B cell (primary cell): ENCODE results near the gene SLC10A6. TPM values are rescaled to one million over a fixed set of nuclear protein-coding genes. Genes with fewer than 3 reads are reported as not detected.

Experiments used
- ATAC-seq: fragments of 200-7000 bp; cut with Tn5 transposase; one replicate; pipeline ENCODE4 v1.10.0; 2021; ENCODE audit warnings: low read depth, mild to moderate bottlenecking, moderate number of reproducible peaks, moderate library complexity
- CTCF ChIA-PET: fragments of 350-600 bp; sonication (Branson Sonifier 250); formaldehyde crosslinking; loops from one replicate; lab custom pipeline; 2021; ENCODE audit warnings: antibody characterized with exemption, inconsistent platforms; lab: Charles Lee
- POLR2A ChIA-PET: fragments of 350-600 bp; sonication (Branson Sonifier 250); formaldehyde crosslinking; loops from one replicate; lab custom pipeline; 2021; ENCODE audit warnings: antibody characterized with exemption; lab: Charles Lee
- DNase-seq: peaks from one replicate; pipeline ENCODE4 v3.0.0; 2013
- H2AFZ ChIP-seq: 2 replicates; pipeline ENCODE4 v1.6.1; 2012; ENCODE audit warnings: mild to moderate bottlenecking, low read depth, low read length; ENCODE audit not compliant: insufficient read depth, poor library complexity, severe bottlenecking
- H3K27ac ChIP-seq, 2 donors: 1 replicate in 1 of 2; 2 replicates in 1 of 2; pipeline ENCODE4 v1.5.1; 2012 to 2013; ENCODE audit warnings: low read length in 2 of 2, mild to moderate bottlenecking in 2 of 2, moderate library complexity in 1 of 2
- H3K27me3 ChIP-seq, 4 experiments: fragments of 200-600 bp in 1 of 4; sonication (generic) in 1 of 4; replicated peaks in 1 of 4; 1 replicate in 2 of 4; 2 replicates in 2 of 4; pipeline versions ENCODE4 v1.6.1 to v1.7.0; 2013 to 2016; ENCODE audit warnings: low read length in 3 of 4, mild to moderate bottlenecking in 2 of 4, mixed read lengths in 1 of 4, moderate library complexity in 1 of 4; ENCODE audit not compliant: insufficient read depth in 4 of 4, control insufficient read depth in 3 of 4; ENCODE audit errors: control extremely low read depth in 1 of 4
- H3K36me3 ChIP-seq, 2 experiments: replicated peaks in 1 of 2; 1 replicate in 1 of 2; 2 replicates in 1 of 2; pipeline versions ENCODE4 v1.6.1 to v1.7.1; 2013; ENCODE audit warnings: low read length in 1 of 2; ENCODE audit not compliant: insufficient read depth in 2 of 2, control insufficient read depth in 1 of 2; ENCODE audit errors: control extremely low read depth in 1 of 2, extremely low read depth in 1 of 2
- H3K4me1 ChIP-seq, 2 donors: fragments of 200-600 bp in 1 of 2; sonication (generic) in 1 of 2; 1 replicate in 1 of 2; 2 replicates in 1 of 2; pipeline versions ENCODE4 v1.5.1 to v1.6.1; 2013 to 2017; ENCODE audit warnings: low read length in 2 of 2; ENCODE audit not compliant: control insufficient read depth in 2 of 2, insufficient read depth in 2 of 2
- H3K4me2 ChIP-seq: replicated peaks from 2 replicates; pipeline ENCODE3; 2012; ENCODE audit warnings: mild to moderate bottlenecking, low read depth, low read length; ENCODE audit not compliant: poor library complexity, severe bottlenecking
- H3K4me3 ChIP-seq, 5 experiments: fragments of 200-600 bp in 1 of 5; sonication (generic) in 1 of 5; 1 replicate in 3 of 5; 2 replicates in 2 of 5; pipeline versions ENCODE4 v1.5.1 to v1.7.0; 2011 to 2016; ENCODE audit warnings: low read length in 4 of 5, mild to moderate bottlenecking in 4 of 5, low read depth in 2 of 5, control low read depth in 1 of 5, moderate library complexity in 1 of 5; ENCODE audit not compliant: insufficient read depth in 1 of 5; ENCODE audit errors: control extremely low read depth in 1 of 5, extremely low read depth in 1 of 5
- H3K79me2 ChIP-seq: fragments of 200-600 bp; sonication (generic); one replicate; pipeline ENCODE4 v1.6.0; 2016; ENCODE audit warnings: low read length; ENCODE audit not compliant: control insufficient read depth, insufficient read depth
- H3K9ac ChIP-seq: fragments of 200-600 bp; sonication (generic); 2 replicates; pipeline ENCODE4 v1.6.1; 2017; ENCODE audit warnings: mild to moderate bottlenecking, low read length, moderate library complexity
- H3K9me3 ChIP-seq, 3 donors: one replicate each; pipeline versions ENCODE4 v1.6.1 to v1.7.1; 2013; ENCODE audit warnings: low read length in 2 of 3; ENCODE audit not compliant: control insufficient read depth in 2 of 3, insufficient read depth in 1 of 3; ENCODE audit errors: control extremely low read depth in 1 of 3
- H4K20me1 ChIP-seq: 2 replicates; pipeline ENCODE4 v1.6.0; 2012; ENCODE audit warnings: mild to moderate bottlenecking, low read length; ENCODE audit not compliant: insufficient read depth, control insufficient read depth, poor library complexity, severe bottlenecking
- H3K27ac Mint-ChIP-seq: one replicate; pipeline ENCODE4 v1.8.0; 2021; ENCODE audit warnings: mixed read lengths
- H3K27me3 Mint-ChIP-seq: one replicate; pipeline ENCODE4 v1.8.0; 2021; ENCODE audit warnings: mixed read lengths
- H3K4me1 Mint-ChIP-seq: one replicate; pipeline ENCODE4 v1.8.0; 2021; ENCODE audit warnings: mixed read lengths
- H3K4me3 Mint-ChIP-seq: one replicate; pipeline ENCODE4 v1.8.0; 2021; ENCODE audit warnings: mixed read lengths
- H3K9me3 Mint-ChIP-seq: one replicate; pipeline ENCODE4 v1.8.0; 2022; ENCODE audit warnings: mixed read lengths; ENCODE audit not compliant: insufficient read depth
- CTCF ChIP-seq: fragments of 200-600 bp; IDR thresholded peaks from one replicate; pipeline ENCODE4 v1.8.0; 2022; ENCODE audit warnings: antibody characterized with exemption, mild to moderate bottlenecking
- EZH2 ChIP-seq: IDR thresholded peaks from 2 replicates; pipeline ENCODE4 v1.6.1; 2012; ENCODE audit warnings: borderline replicate concordance, low read depth, mild to moderate bottlenecking, moderate library complexity, low read length; ENCODE audit not compliant: insufficient read depth, poor library complexity, severe bottlenecking
- WGBS: methylation state at CpG from one replicate; pipeline ENCODE4 v1.1.5; 2013; ENCODE audit warnings: missing lambda C conversion rate; ENCODE audit not compliant: insufficient coverage; 5-methylcytosine and 5-hydroxymethylcytosine counted together
- intact Hi-C: fragments of 100-400 bp; cut with micrococcal nuclease; formaldehyde crosslinking; loops from one replicate; pipeline ENCODE4 v1.10.0; 2022
- polyA plus RNA-seq: library from polyadenylated mRNA; depleted of rRNA; stranded (reverse); fragments of >200 nt; gene quantifications from 2 replicates; pipeline ENCODE4 v1.2.3, GENCODE V29; 2012
- total RNA-seq, 2 donors: library from RNA; stranded (reverse); fragments of 120-200 nt in 1 of 2; gene quantifications; 1 replicate in 1 of 2; 2 replicates in 1 of 2; pipeline versions ENCODE4 v1.2.3 to v1.2.4, GENCODE V29; 2013 to 2022

SLC10A6 gene
- total and polyA plus RNA-seq, 2 donors (not counting 1 experiment from before 2014, with no cell fraction given) = not detected

GRCh38 chr4:86834901-86835300, 14.3 kb downstream of the SLC10A6 start:
- Mint-ChIP-seq H3K27ac (no peak overlapping the region), H3K4me1 (no peaks in the 10 kb centered on the region), H3K27me3 (peaks cover 3% of the 10 kb centered on the region), H3K9me3 (no peaks in the 10 kb centered on the region), H3K4me3 (no peak overlapping the region)
- Histone ChIP-seq H3K9me3 (no peaks in the 10 kb centered on the region), H3K27ac (no peak overlapping the region), H3K4me1 (no peaks in the 10 kb centered on the region), H2AFZ (no peak overlapping the region), H3K79me2 (no peaks in the 10 kb centered on the region), H4K20me1 (no peaks in the 10 kb centered on the region), H3K4me3 (no peak overlapping the region), H3K36me3 (no peaks in the 10 kb centered on the region), H3K27me3 (no peaks in the 10 kb centered on the region), H3K4me2 (no peak overlapping the region), H3K9ac (no peak overlapping the region)
- CTCF ChIA-PET = no interaction called here
- TF ChIP-seq CTCF = no peak
- no peak for TF ChIP-seq EZH2
- no peak for ATAC-seq
- DNase-seq = no peak
- POLR2A ChIA-PET = no interaction called here
- intact Hi-C loops = no loop called here
- WGBS = 60% methylated on average over 1 of the region's 3 CpGs

DNA sequence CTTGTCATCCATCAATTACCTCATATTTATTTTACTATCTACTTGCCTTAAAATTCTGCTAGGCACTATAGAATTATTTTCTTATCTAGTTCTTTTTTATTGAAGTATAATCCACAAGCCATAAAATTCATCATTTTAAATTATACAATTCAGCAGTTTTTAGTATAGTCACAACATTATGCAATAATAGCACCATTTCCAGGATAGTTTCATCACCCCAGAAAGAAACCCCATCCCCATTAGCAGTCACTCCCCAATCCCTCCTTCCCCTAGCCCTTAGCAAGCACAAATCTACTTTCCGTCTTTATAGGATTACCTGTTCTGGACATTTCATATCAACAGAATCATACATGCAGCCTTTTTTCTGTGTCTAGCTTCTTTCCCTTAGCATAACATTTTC, 15.6 kb downstream of the SLC10A6 start:
- Histone ChIP-seq H3K9ac (no peak overlapping the region), H4K20me1 (no peaks in the 10 kb centered on the region), H3K4me2 (no peak overlapping the region), H3K9me3 (no peaks in the 10 kb centered on the region), H3K27me3 (no peaks in the 10 kb centered on the region), H3K27ac (no peak overlapping the region), H2AFZ (no peak overlapping the region), H3K36me3 (no peaks in the 10 kb centered on the region), H3K79me2 (no peaks in the 10 kb centered on the region), H3K4me3 (no peak overlapping the region), H3K4me1 (no peaks in the 10 kb centered on the region)
- no peak for DNase-seq
- TF ChIP-seq CTCF (no peak), EZH2 (no peak)
- peaks cover 5% of the 10 kb centered on the region for H3K27me3 Mint-ChIP-seq
- CTCF ChIA-PET = no interaction called here
- no peaks in the 10 kb centered on the region for H3K9me3 Mint-ChIP-seq
- WGBS = 100% methylated on average over 1 of the region's 1 CpG
- ATAC-seq = no peak
- POLR2A ChIA-PET = no interaction called here
- H3K4me1 Mint-ChIP-seq = no peaks in the 10 kb centered on the region
- no peak overlapping the region for H3K27ac Mint-ChIP-seq
- no peak overlapping the region for H3K4me3 Mint-ChIP-seq
- intact Hi-C loops = no loop called here
